CD4-positive, alpha-beta T cell (primary cell): Measurements from ENCODE around the gene SLC25A53. TPM values are rescaled to one million over a fixed set of nuclear protein-coding genes. Genes with fewer than 3 reads are reported as not detected.

ENCODE experiments used
- ATAC-seq: fragments of 200-7000 bp; cut with Tn5 transposase; one replicate; pipeline ENCODE4 v1.10.0; 2022; ENCODE audit warnings: mild to moderate bottlenecking; ENCODE audit not compliant: poor library complexity
- CTCF ChIA-PET: fragments of 350-600 bp; sonication (Branson Sonifier 250); formaldehyde crosslinking; loops from one replicate; lab custom pipeline; 2021; ENCODE audit warnings: antibody characterized with exemption, inconsistent platforms; lab: Charles Lee
- POLR2A ChIA-PET: fragments of 350-600 bp; sonication (Branson Sonifier 250); formaldehyde crosslinking; loops from one replicate; lab custom pipeline; 2021; ENCODE audit warnings: antibody characterized with exemption, inconsistent platforms; lab: Charles Lee
- DNase-seq, 14 experiments: peaks; one replicate each; pipeline ENCODE4 v3.0.0-alpha.2; 2013 to 2020; ENCODE audit warnings: mixed read lengths in 2 of 14
- H3K27ac ChIP-seq, 2 donors: one replicate each; pipeline versions ENCODE4 v1.5.1 to v1.7.0; 2013; ENCODE audit warnings: low read length in 2 of 2, low read depth in 1 of 2, mild to moderate bottlenecking in 1 of 2
- H3K27me3 ChIP-seq, 2 experiments: 1 replicate in 1 of 2; 2 replicates in 1 of 2; pipeline versions ENCODE4 v1.6.1 to v1.7.0; 2013; ENCODE audit warnings: low read length in 2 of 2, control low read depth in 1 of 2, mild to moderate bottlenecking in 1 of 2, moderate library complexity in 1 of 2; ENCODE audit not compliant: insufficient read depth in 2 of 2, control insufficient read depth in 1 of 2
- H3K36me3 ChIP-seq: one replicate; pipeline ENCODE4 v1.6.1; 2013; ENCODE audit warnings: low read length, control low read depth; ENCODE audit not compliant: insufficient read depth
- H3K4me1 ChIP-seq: one replicate; pipeline ENCODE4 v1.6.1; 2013; ENCODE audit warnings: low read length, control low read depth; ENCODE audit not compliant: insufficient read depth
- H3K4me3 ChIP-seq: one replicate; pipeline ENCODE4 v1.5.1; 2013; ENCODE audit warnings: mild to moderate bottlenecking, low read length, moderate library complexity
- H3K9me3 ChIP-seq, 2 experiments: 1 replicate in 1 of 2; 2 replicates in 1 of 2; pipeline versions ENCODE4 v1.6.1 to v1.7.0; 2013; ENCODE audit warnings: low read length in 2 of 2, mild to moderate bottlenecking in 2 of 2, control low read depth in 1 of 2, moderate library complexity in 1 of 2; ENCODE audit not compliant: control insufficient read depth in 1 of 2, insufficient read depth in 1 of 2
- H3K27ac Mint-ChIP-seq: one replicate; pipeline ENCODE4 v1.8.0; 2020; ENCODE audit warnings: mixed read lengths
- H3K27me3 Mint-ChIP-seq: one replicate; pipeline ENCODE4 v1.8.0; 2021; ENCODE audit warnings: mixed read lengths
- H3K36me3 Mint-ChIP-seq: one replicate; pipeline ENCODE4 v1.8.0; 2021; ENCODE audit warnings: low read depth, mixed read lengths
- H3K4me1 Mint-ChIP-seq: one replicate; pipeline ENCODE4 v1.8.0; 2021; ENCODE audit warnings: low read depth, mixed read lengths
- H3K4me3 Mint-ChIP-seq: one replicate; pipeline ENCODE4 v1.8.0; 2020; ENCODE audit warnings: mild to moderate bottlenecking, mixed read lengths
- H3K9me3 Mint-ChIP-seq: one replicate; pipeline ENCODE4 v1.8.0; 2020; ENCODE audit warnings: mixed read lengths
- CTCF ChIP-seq: fragments of 200-600 bp; IDR thresholded peaks from one replicate; pipeline ENCODE4 v1.8.0; 2022; ENCODE audit warnings: antibody characterized with exemption, mild to moderate bottlenecking
- intact Hi-C, 2 experiments: fragments of 100-400 bp; cut with DNase I in 1 of 2; cut with micrococcal nuclease in 1 of 2; formaldehyde crosslinking; loops; one replicate each; pipeline versions ENCODE4 v1.15.1 to v1.9.0; 2023 to 2025; cut with DNase I, micrococcal nuclease
- total RNA-seq, 174 experiments: library from RNA in 2 of 174; stranded (reverse) in 2 of 174; gene quantifications; one replicate each; pipeline ENCODE4 v1.2.3 and lab custom pipeline; 2021 to 2026

SLC25A53 gene
- total RNA-seq, 2 experiments from 2014 or later, result 5.1 TPM

DNA sequence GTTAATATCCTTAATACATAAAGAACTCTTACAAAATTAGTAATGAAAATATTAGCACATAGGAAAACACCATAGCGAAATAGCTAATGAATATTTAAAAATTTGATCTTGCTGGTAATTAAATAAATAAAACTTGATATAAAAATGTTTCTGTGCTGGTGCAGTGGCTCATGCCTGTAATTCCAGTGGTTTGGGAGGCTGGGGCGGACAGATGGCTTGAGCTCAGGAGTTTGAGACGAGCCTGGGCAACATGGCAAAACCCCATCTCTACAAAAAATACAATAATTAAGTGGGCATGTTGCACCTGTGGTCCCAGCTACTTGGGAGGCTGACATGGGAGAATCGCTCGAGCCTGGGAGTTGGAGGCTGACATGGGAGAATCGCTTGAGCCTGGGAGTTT lies 17.0 kb upstream of the SLC25A53 start:
- Histone ChIP-seq H3K4me1 (no peaks in the 10 kb centered on the region), H3K27me3 (no peaks in the 10 kb centered on the region), H3K36me3 (peaks cover 14% of the 10 kb centered on the region), H3K27ac (no peak overlapping the region), H3K9me3 (no peaks in the 10 kb centered on the region), H3K4me3 (no peak overlapping the region)
- no peak for ATAC-seq
- ChIA-PET POLR2A (interaction anchor here (2.2 kb wide), 1 partner anchor 17 kb away, joined by 8 read pairs; the partner anchor contains the start of gene SLC25A53), CTCF (interaction anchor here (1.3 kb wide), 1 partner anchor 22 kb away, joined by 4 read pairs; no protein-coding TSS in a partner anchor)
- TF ChIP-seq CTCF, result no peak
- H3K4me3 Mint-ChIP-seq, result no peak overlapping the region
- DNase-seq, result no peak
- H3K27ac Mint-ChIP-seq, result no peak overlapping the region
- H3K4me1 Mint-ChIP-seq, result peaks cover 33% of the 10 kb centered on the region
- no peaks in the 10 kb centered on the region for H3K27me3 Mint-ChIP-seq
- H3K9me3 Mint-ChIP-seq, result no peaks in the 10 kb centered on the region
- peaks cover 31% of the 10 kb centered on the region for H3K36me3 Mint-ChIP-seq
- intact Hi-C loops, result no loop called here

DNA sequence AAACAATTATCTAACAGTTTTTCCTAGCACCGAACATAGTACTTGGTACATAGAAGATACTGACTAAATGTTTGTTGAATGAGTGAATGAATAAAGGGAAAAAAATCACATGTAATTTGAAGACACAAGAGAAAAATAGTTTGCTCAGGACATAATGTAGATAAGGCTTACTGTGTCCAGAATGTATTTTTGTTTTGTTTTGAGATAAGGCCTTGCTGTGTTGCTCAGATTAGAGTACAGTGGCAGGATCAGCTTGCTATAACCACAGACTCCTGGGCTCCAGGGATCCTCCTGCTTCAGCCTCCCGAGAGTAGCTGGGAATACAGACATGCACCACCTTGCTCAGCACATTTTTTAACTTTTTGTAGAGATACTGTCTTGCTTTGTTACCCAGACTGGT lies 16.0 kb upstream of the SLC25A53 start:
- H3K4me1 ChIP-seq, result peaks cover 4% of the 10 kb centered on the region
- ATAC-seq (no peak), DNase-seq (no peak)
- ChIA-PET CTCF (interaction anchor here (1.3 kb wide), 1 partner anchor 23 kb away, joined by 4 read pairs; no protein-coding TSS in a partner anchor), POLR2A (no interaction called here)
- TF ChIP-seq CTCF, result no peak
- no peaks in the 10 kb centered on the region for H3K27me3 Mint-ChIP-seq
- no peaks in the 10 kb centered on the region for H3K9me3 Mint-ChIP-seq
- H3K27ac ChIP-seq, result no peak overlapping the region
- no peak overlapping the region for H3K4me3 Mint-ChIP-seq
- H3K36me3 ChIP-seq, result peaks cover 15% of the 10 kb centered on the region
- peaks cover 22% of the 10 kb centered on the region for H3K36me3 Mint-ChIP-seq
- H3K4me3 ChIP-seq, result no peak overlapping the region
- no peak overlapping the region for H3K27ac Mint-ChIP-seq
- no peaks in the 10 kb centered on the region for H3K27me3 ChIP-seq
- intact Hi-C loops, result no loop called here
- H3K9me3 ChIP-seq, result no peaks in the 10 kb centered on the region
- H3K4me1 Mint-ChIP-seq, result peaks cover 38% of the 10 kb centered on the region

- ChIA-PET CTCF (no interaction called here), POLR2A (no interaction called here)
- Histone ChIP-seq H3K27ac (no peak overlapping the region), H3K9me3 (no peaks in the 10 kb centered on the region), H3K27me3 (no peaks in the 10 kb centered on the region), H3K4me1 (peaks cover 7% of the 10 kb centered on the region), H3K4me3 (no peak overlapping the region), H3K36me3 (peaks cover 11% of the 10 kb centered on the region)
- Mint-ChIP-seq H3K27ac (no peak overlapping the region), H3K27me3 (no peaks in the 10 kb centered on the region), H3K4me3 (no peak overlapping the region), H3K4me1 (peaks cover 39% of the 10 kb centered on the region), H3K9me3 (no peaks in the 10 kb centered on the region), H3K36me3 (peaks cover 15% of the 10 kb centered on the region)
- no peak for TF ChIP-seq CTCF
- ATAC-seq, result no peak
- DNase-seq, result no peak
- intact Hi-C loops, result no loop called here
Measured at GRCh38 chrX:104172121-104172520, 15.3 kb upstream of the SLC25A53 start.
